Limb (tissue), 2 donors: ENCODE results near the gene ZSWIM3.
"Not testable (repeated sequence)": the region's sequence is repeated elsewhere in the genome, so short reads cannot be mapped to it uniquely, and the experiment has no call there.

Experiments
- DNase-seq, 2 donors: peaks; one replicate each; pipeline ENCODE4 v3.0.0-alpha.2; 2016; ENCODE audit errors: extremely low spot score in 2 of 2

ZSWIM3 gene

DNA sequence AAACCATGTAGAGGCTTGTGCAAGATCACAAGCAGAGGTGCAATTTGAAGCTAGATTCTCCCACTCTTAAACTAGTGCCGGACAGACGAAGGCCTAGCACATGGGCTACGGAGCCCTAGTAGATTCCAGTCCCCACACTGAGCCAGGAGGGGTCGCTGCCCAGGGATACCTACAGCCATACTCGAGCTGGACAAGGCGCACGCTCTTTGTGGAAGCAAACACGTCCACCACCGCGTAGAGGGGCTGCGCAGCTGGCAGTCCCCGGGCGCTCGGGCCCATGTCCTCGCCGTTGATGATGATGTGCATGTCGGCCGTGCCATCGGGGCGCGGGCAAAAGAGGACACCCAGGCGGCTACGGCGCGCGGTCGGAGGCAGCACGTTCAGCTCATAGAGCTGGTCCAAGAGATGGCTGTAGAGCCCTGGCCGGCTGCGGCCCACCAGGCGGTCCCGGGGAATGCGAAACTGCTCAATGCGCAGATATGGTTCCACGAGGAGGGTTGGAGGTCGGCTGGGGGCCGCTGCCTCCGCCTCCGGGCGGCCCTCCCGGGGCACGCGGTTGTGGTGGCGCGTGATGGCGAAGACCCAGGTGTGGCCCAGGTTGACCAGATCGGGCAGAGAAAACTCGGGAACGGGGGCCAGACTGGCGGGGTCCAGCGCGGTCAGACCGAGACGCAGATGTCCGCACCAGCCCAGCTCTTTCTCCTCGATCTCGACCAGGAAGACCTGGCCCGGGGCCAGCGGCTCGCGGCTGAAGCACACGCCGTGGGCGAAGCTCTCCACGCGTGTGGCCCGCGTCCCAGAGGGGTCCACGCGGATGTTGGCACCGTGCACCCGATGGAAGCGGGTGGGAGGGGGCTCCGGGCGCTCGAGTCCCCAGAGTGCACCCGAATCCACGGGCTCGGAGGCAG is 32.9 kb downstream of the ZSWIM3 start:
- DNase-seq = peak; percentile 77 to 86

DNA sequence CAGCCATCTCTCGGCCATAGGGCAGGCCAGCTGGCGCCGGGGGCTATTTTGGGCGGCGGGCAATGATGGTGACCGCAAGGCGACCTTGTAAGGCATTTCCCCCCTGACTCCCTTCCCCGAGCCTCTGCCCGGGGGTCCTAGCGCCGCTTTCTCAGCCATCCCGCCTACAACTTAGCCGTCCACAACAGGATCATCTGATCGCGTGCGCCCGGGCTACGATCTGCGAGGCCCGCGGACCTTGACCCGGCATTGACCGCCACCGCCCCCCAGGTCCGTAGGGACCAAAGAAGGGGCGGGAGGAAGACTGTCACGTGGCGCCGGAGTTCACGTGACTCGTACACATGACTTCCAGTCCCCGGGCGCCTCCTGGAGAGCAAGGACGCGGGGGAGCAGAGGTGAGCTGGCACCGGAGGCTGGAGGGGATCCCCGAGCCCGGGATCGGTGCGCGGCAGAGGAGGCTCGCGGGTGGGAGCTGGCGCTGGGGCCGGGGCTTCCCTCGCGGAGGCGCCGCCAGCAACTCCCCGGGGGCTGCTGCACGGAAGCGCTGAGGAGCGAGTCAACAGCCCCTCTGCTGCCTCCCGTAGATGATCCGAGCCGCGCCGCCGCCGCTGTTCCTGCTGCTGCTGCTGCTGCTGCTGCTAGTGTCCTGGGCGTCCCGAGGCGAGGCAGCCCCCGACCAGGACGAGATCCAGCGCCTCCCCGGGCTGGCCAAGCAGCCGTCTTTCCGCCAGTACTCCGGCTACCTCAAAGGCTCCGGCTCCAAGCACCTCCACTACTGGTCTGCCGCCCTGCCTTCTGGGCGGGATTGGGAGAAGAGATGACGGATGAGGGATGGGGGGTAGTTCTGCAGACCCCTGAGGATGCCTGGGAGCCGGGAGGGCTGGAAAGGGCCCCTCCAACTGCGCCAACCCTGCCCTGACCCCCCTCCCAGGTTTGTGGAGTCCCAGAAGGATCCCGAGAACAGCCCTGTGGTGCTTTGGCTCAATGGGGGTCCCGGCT is 33.9 kb downstream of the ZSWIM3 start, which contains the start of the genes CTSA and NEURL2:
Gene CTSA (plus strand): TSS at position 351 of the 999 bp plus-strand sequence. CDS start 234 bp downstream, at position 585.
Gene NEURL2 (minus strand): TSS at position 224 of the 999 bp plus-strand sequence. CDS start 217 bp downstream, at position 7.
- DNase-seq = peak; percentile 84 to 93

DNA sequence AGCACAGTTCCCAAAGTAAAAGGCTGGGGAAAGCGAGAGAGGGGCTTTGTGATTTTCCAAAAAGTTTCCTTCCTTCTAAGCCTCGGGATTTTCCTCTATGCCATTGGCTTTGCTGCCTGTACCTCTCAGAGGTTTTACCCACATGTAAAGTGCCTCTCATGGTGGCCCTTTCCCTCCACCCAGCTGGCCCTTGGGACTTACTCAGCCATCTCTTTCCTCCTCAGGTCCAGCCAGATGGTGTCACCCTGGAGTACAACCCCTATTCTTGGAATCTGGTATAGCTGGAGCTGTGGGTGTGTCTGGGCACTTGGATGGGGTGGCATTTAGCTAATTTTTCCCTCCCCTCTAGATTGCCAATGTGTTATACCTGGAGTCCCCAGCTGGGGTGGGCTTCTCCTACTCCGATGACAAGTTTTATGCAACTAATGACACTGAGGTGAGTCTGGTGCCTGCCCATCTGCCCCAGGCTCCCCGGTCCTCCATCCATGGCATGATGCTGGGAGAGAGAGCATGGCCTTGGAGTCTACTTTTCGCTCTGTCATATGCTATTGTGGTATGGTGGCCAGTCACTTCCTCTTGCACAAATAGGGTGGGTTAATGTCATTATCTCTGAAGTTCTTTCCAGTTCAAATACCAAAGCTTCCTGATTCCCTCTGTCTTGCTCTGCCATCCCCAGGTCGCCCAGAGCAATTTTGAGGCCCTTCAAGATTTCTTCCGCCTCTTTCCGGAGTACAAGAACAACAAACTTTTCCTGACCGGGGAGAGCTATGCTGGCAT is 34.8 kb downstream of the ZSWIM3 start:
- DNase-seq = no peak

DNA sequence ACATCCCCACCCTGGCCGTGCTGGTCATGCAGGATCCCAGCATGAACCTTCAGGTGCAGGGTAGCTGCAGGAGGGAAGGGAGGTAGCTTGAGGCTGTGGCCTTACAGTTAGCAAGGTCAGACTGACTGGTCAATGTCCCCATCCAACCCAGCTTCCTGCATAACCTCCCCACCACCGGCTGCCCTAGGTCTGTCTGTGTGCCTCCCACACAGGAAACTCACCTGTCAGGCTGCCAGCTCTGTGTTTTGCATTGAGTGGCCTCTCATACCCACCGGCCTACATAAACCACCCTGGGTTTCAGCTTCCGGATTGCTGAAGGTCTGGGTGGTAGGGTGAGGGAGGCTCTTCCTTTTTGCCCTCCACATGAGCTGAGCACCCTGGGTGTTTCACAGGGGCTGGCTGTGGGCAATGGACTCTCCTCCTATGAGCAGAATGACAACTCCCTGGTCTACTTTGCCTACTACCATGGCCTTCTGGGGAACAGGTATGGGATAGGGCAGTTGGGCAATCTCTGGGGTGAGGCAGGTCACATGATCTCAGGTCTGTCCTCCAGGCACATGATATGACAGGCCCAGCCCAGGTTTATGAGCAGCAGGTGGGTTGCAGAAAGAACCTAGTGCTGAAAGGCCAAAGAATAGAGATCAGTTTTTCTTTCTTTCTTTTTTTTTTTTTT is 35.5 kb downstream of the ZSWIM3 start:
- DNase-seq = no peak

DNA sequence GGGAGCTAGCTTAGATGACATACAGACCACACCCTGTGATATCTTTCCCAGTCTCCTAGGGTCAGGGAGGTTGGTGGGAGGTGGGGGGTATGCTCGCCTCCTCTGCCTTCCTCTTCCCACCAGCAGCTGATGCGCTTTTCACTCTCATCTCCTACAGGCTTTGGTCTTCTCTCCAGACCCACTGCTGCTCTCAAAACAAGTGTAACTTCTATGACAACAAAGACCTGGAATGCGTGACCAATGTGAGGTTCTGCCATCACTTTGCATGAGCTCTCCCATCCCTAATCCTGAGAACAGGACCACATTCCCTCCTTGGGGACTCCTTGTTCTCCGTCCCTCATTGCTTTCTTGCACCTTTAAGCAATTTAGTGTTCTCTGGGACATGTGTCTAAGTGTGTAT is 36.4 kb downstream of the ZSWIM3 start:
- DNase-seq = no peak

DNA sequence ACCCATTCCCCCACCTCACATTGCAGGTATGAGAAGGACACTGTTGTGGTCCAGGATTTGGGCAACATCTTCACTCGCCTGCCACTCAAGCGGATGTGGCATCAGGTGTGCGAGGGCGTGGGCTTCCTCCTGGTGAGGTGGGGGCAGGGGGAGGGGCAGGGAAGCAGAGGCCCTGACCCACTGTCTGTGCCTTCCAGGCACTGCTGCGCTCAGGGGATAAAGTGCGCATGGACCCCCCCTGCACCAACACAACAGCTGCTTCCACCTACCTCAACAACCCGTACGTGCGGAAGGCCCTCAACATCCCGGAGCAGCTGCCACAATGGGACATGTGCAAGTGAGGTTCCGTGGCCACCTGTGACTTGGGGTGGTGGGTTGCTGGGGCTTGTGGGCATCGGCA is 37.4 kb downstream of the ZSWIM3 start:
- no peak for DNase-seq

DNA sequence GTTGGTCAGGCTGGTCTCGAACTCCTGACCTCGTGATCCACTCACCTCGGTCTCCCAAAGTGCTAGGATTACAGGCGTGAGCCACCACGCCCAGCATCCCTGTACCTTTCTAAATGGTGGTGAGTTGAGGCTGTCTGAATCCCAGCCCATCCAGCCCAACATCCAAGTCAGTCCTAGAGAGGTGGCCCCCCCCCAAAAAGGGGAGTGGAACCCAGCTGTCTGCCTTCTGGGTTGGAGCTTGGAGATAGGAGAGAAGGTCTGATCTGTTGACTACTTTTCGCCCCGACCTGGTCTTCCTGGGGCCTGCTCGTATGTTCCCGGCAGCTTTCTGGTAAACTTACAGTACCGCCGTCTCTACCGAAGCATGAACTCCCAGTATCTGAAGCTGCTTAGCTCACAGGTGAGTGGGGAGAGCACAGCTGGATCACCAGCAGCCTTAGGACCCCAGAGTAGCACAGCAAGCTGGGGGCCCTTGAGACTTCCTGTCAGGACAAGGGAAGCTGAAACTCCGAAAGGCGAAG is 39.3 kb downstream of the ZSWIM3 start:
- no peak for DNase-seq

DNA sequence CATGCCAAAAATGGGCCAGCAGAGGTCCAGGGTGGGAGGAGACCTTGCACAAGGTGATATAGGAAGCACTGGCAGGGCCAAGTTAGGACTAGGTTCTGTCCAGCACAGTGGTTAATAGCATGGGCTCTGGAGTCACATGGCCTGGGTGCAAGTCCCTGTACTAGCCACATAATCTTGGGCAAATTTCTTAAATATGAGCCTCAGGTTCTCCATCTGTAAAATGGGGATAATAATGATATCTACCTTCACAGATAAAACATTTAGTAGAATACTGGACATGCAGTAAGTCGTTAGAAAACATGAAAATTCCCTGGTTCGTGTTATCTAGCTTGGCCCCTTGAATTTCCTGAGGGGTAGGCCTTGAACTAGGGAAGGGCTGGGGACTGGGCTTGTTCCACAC is 39.9 kb downstream of the ZSWIM3 start:
- no peak for DNase-seq

DNA sequence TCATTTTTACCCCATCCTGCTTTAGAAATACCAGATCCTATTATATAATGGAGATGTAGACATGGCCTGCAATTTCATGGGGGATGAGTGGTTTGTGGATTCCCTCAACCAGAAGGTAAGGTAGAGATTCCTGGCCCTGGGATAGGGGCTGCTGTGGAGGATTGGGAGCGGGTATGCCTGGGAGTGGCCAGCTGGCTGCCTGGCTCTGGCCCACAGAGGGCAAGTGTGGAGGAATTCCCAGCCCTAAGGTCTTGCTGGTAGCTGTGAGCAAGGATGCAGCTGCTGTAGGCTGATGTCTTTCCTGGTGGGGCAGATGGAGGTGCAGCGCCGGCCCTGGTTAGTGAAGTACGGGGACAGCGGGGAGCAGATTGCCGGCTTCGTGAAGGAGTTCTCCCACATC is 40.3 kb downstream of the ZSWIM3 start:
- no peak for DNase-seq

DNA sequence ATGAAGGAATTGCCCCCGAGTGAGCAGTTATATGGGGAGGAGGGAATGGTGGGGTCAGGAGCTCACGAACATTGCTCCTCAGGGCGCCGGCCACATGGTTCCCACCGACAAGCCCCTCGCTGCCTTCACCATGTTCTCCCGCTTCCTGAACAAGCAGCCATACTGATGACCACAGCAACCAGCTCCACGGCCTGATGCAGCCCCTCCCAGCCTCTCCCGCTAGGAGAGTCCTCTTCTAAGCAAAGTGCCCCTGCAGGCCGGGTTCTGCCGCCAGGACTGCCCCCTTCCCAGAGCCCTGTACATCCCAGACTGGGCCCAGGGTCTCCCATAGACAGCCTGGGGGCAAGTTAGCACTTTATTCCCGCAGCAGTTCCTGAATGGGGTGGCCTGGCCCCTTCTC is 40.9 kb downstream of the ZSWIM3 start:
- DNase-seq = no peak

DNA sequence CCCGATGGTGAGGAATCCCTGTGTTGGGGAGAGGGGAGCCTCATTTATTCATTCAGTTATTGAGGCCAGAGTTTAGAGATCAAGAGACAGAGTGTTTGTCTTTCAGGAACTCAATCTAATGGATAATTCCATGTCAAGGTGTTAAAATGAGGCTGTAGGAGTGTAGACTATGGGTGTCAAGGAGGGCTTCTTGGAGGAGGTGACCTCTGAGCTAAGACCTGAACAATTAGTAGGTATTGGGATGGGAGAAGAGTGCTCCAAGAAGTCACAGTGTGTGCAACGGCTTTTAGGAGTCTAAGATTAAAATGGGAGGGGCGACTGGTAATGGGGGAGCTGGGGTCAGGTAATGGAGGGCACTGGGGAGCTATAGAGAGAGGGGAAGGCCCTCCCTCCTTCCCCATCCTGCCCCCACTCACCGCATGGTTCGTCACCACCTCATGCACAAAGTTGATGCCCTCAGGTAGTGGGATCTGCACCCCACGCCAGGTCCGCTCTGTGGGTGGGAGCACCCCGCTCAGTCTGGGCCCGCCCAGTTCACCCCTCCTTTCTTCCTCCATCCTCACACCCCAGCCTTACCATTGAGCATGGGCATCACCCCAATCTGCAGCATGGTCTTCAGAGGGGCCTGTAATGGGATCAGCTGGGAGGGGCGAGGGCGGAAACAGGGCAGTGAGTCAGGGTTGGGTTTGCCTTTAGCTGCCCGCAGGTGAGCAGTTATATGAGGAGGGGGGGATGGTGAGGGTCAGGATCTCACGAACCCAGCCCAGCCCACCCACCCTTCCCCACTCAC is 41.8 kb downstream of the ZSWIM3 start:
- DNase-seq = no peak

DNA sequence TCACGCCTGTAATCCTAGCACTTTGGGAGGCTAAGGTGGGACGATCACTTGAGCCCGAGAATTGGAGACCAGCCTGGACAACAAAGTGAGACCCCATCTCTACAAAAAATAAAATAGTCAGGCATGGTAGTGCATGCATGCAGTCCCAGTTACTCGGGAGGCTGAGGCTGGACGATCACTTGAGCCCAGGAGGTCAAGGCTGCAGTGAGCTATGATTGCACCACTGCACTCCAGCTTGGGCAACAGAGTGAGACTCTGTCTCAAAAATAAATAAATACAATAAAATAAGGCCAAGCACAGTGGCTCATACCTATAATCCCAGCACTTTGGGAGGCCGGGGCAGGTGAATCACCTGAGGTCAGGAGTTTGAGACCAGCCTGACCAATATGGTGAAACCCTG is 43.9 kb downstream of the ZSWIM3 start:
- not testable (repeated sequence) for DNase-seq

DNA sequence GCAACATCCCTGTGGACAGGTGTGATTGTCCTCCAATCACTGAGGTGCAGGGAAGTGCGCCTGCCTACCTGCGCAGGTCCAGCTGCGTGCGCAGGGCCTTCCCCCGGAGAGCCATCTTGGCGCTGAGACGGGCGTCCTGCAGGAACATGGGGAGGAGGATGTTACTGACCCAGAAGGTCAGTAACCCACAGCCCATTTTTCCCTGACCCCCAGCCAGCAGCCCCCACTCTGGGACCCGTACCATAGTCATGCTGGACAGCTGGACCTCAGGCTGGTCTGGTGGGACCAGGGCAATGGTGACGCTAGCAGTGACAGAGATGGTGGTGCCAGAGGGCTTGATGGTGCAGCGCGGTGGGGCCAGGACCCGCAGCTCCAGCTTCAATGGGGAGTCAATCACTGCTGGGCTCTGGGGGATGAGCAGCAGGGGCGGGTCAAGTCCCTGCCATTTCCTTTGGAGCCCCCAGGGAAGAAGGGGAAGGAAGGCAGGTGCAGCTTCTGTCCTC is 44.8 kb downstream of the ZSWIM3 start:
- DNase-seq = no peak

DNA sequence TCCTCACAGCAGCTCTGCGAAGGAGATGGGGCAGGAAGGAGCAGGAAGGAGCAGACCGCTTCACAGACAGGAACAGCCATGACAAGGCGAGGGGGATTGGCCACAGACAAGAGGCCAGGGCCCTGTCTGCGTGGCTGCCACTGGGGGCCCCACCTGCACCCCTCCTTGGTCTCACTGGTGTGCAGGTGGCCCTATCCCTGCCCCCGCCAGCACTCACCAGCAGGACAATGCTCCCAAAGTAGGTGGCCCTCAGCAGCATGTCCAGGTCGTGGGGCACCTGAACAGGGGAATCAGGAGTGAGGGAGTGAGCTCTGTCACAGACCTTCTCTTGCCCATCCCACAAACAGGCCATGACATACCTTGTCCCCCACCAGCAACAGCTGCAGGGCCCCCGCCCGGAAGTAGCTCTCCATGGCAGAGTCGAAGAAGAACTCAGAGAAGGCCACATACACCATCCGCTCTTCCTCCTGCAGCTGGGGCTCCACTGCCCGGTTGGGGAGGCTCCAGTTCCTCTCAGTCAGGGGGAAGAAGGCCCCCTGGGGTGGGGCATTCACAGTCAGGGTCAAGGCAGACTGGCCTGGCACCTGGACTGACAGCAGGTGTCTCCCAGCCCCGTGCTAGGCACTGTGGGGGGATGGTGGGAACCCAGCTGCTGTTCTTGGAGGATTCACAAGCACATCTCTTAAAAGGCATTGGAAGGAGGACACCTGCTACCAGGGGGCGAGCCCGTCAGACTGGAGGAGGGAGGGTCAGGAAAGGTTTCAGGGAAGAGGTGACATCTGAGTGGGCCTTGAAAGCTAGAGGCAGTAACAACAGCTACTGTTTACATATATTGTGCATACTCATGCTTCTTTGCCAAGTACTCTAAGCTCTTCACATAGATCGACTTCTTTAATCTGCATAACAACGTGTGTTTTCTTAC is 47.4 kb downstream of the ZSWIM3 start:
- no peak for DNase-seq

DNA sequence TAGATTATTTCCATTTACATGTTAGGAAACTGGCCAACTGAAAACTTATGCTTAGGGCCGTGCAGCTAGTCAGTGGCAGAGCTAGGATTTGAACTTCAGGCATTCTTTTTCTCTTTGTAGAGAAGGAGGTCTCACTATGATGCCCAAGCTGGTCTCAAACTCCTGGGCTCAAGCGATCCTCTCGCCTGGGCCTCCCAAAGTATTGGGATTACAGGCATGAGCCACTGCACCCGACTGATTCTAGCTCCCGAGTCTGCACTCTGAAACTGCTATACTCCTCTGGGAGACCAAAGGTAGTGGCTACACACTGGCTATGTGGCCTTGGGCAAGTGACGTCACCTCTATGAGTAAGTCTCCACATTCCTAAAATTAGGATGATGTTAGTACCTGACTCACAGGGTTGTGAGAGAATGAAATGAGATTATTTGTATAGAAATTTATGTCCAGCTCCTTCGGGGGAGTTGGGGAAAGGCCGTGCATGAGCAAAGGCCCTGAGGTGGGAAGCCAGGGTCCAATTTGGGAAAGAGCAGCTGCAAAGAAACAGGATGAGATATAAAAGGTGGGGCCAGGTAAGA is 48.2 kb downstream of the ZSWIM3 start:
- DNase-seq = no peak

DNA sequence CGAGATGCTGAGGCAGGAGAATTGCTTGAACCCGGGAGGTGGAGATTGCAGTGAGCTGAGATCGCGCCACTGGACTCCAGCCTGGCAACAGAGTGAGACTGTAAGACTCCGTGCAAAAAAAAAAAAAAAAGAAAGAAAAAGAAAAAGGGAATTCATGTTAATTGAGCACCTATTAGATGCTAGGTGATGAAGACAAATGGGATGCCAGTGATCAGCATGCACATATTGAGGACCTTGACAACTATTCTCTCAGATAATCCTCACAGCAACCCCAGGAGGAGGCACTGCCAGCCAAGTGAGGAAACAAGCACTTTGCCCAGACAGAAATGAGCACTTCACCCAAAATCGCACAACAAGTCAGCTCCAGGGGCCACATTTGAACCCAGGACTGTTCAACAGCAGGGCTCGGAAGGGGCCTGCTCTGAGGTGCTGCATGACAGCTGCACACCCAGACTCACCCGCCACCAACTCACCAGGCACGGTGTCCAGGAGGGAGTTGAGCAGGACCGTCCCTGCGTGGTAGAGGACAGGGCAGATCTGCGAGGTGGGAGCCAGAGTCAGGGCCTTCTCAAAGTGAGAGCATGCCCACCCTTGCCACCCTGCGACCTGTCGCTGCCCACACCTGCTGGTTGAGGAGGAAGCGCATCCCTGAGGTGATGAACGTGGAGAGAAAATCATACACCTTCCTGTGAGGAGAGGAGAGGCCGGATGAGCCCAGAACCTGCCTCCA is 50.0 kb downstream of the ZSWIM3 start:
- no peak for DNase-seq

DNA sequence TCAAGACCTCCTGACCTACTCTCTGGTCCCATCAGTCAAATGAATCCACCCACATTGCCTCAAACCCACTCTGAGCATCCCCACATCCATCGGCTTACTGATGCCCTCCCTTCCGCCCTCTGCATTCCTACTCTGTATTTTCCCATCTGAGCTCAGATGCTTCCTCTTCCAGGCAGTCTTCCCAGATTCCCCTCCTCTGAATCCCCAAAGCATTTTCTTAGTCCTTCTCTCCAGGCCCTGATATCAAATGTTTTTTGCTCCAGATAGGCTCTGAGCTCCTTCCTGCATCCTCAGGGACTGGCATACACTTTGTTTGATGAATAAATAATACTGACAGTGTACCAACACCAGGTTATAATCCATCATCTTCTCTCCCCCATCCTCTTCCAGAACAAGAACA is 50.7 kb downstream of the ZSWIM3 start:
- DNase-seq = no peak
